ENCODE data around the gene PTK6. TPM values are rescaled to one million over a fixed set of nuclear protein-coding genes. Genes with fewer than 3 reads are reported as not detected.

The PTK6 gene
- total and polyA plus RNA-seq, 2 of the 13 experiments (the other 11 are each of a cell fraction or from before 2014, with no cell fraction given) = 0.08 TPM; not detected in 1

- peak; percentile 66; the same call in 1 of the 2 replicates for TF ChIP-seq KLF6 (CRISPR knock-in tag; IDR thresholded peaks at IDR 0.05)
- TF ChIP-seq ZNF570 (CRISPR knock-in tag; IDR thresholded peaks at IDR 0.05; ENCODE audit: borderline replicate concordance) = no peak
- TF ChIP-seq ZSCAN9 (CRISPR knock-in tag; IDR thresholded peaks at IDR 0.05; ENCODE audit: borderline replicate concordance) = no peak
- no peak for TF ChIP-seq TCF12 (IDR thresholded peaks at IDR 0.05)
- no peak for TF ChIP-seq TCF12 (CRISPR knock-in tag; IDR thresholded peaks at IDR 0.05)
- no peak for TF ChIP-seq RAD21 (CRISPR knock-in tag; IDR thresholded peaks at IDR 0.05)
- TF ChIP-seq YEATS4 (CRISPR knock-in tag; IDR thresholded peaks at IDR 0.05; ENCODE audit: borderline replicate concordance) = peak; percentile 58; the same call in 1 of the 2 replicates
- TF ChIP-seq MXD1 (CRISPR knock-in tag; IDR thresholded peaks at IDR 0.05) = peak; percentile 87; the same call in 1 of the 2 replicates
- TF ChIP-seq SMAD3 (CRISPR knock-in tag; IDR thresholded peaks at IDR 0.05) = peak; percentile 92
- no peak for TF ChIP-seq THRA (CRISPR knock-in tag; IDR thresholded peaks at IDR 0.05; ENCODE audit: borderline replicate concordance)
- no peak for TF ChIP-seq NFIC (IDR thresholded peaks at IDR 0.05; ENCODE audit: low read length)
- TF ChIP-seq RBAK (CRISPR knock-in tag; IDR thresholded peaks at IDR 0.05) = no peak
- TF ChIP-seq GMEB1 (CRISPR knock-in tag; IDR thresholded peaks at IDR 0.05; ENCODE audit: borderline replicate concordance) = no peak
- no peak for TF ChIP-seq ZNF318 (CRISPR knock-in tag; IDR thresholded peaks at IDR 0.05)
Observed at GRCh38 chr20:63577317-63577894, 40.2 kb upstream of the PTK6 start (continued).

All from HepG2 (cell line).